Gastrocnemius medialis (tissue), 4 donors: Measurements from ENCODE around the gene DDX10.

Source experiments
- POLR2A ChIP-seq, 2 donors: fragments of 450-650 bp; IDR thresholded peaks; one replicate each; pipeline ENCODE4 v1.6.1; 2017; ENCODE audit warnings: antibody characterized with exemption in 2 of 2, mild to moderate bottlenecking in 2 of 2, moderate library complexity in 2 of 2
- TF ChIP-seq, protein P1 (sequence below), 5 experiments: fragments of 450-650 bp in 3 of 5; fragments of 200-600 bp in 2 of 5; sonication (generic) in 2 of 5; IDR thresholded peaks in 4 of 5; conservative IDR thresholded peaks in 1 of 5; 1 replicate in 4 of 5; 2 replicates in 1 of 5; pipeline ENCODE4 v1.5.1; 2016 to 2019; ENCODE audit warnings: antibody characterized with exemption in 5 of 5, mild to moderate bottlenecking in 3 of 5, moderate library complexity in 3 of 5

DNA sequence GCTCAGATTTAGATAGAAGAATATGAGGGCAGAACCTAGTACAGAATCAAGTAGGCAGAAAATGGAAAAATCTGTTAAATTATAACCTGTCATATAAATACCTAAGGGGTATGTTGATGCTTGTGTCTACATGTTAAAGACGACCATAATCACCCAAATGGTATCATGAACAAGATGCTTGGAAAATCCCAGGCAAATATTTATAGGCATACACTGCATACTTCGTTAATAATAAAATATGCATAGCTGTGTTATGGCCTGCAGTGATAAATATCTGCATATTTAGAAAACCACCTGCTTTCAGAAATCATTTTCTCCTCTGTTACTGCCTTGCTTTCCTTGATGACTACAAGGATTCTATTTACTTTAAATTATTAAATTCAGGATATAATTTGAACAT, 18.9 kb upstream of the DDX10 start:
- TF ChIP-seq POLR2A (IDR thresholded peaks at IDR 0.05), result no peak
- TF ChIP-seq, protein P1, sequence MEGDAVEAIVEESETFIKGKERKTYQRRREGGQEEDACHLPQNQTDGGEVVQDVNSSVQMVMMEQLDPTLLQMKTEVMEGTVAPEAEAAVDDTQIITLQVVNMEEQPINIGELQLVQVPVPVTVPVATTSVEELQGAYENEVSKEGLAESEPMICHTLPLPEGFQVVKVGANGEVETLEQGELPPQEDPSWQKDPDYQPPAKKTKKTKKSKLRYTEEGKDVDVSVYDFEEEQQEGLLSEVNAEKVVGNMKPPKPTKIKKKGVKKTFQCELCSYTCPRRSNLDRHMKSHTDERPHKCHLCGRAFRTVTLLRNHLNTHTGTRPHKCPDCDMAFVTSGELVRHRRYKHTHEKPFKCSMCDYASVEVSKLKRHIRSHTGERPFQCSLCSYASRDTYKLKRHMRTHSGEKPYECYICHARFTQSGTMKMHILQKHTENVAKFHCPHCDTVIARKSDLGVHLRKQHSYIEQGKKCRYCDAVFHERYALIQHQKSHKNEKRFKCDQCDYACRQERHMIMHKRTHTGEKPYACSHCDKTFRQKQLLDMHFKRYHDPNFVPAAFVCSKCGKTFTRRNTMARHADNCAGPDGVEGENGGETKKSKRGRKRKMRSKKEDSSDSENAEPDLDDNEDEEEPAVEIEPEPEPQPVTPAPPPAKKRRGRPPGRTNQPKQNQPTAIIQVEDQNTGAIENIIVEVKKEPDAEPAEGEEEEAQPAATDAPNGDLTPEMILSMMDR (IDR thresholded peaks at IDR 0.05 in 4 of 5, conservative IDR thresholded peaks at IDR 0.05 in 1 of 5), result no peak
